ENCODE results near the gene PROCA1. TPM values are rescaled to one million over a fixed set of nuclear protein-coding genes. Genes with fewer than 3 reads are reported as not detected.
"Not testable (repeated sequence)": the region's sequence is repeated elsewhere in the genome, so short reads cannot be mapped to it uniquely, and the experiment has no call there.

PROCA1 gene
- total RNA-seq, 2 donors from 2014 or later, result 4.4 to 12.4 TPM

- H3K27me3 Mint-ChIP-seq, result no peaks in the 10 kb centered on the region
- ATAC-seq (replicated peaks), result peak; percentile 92
- H3K27ac Mint-ChIP-seq, result peak within 1 kb of the TSS; percentile 98
- H3K4me3 Mint-ChIP-seq, result peak within 1 kb of the TSS; percentile 94
- H3K4me1 Mint-ChIP-seq, result peaks cover 46% of the 10 kb centered on the region
- peaks cover 77% of the 10 kb centered on the region for H3K36me3 Mint-ChIP-seq (ENCODE audit: low read depth)
- no peaks in the 10 kb centered on the region for H3K9me3 Mint-ChIP-seq
Observed at GRCh38 chr17:28661635-28662526, 49.8 kb downstream of the PROCA1 start, which contains the start of the genes SDF2 and SUPT6H. SDF2 (minus strand) TSS chr17:28661906; CDS start chr17:28661876, 30 bp downstream. SUPT6H (plus strand) TSS chr17:28662205; CDS start chr17:28673402, 11,197 bp downstream.

DNA sequence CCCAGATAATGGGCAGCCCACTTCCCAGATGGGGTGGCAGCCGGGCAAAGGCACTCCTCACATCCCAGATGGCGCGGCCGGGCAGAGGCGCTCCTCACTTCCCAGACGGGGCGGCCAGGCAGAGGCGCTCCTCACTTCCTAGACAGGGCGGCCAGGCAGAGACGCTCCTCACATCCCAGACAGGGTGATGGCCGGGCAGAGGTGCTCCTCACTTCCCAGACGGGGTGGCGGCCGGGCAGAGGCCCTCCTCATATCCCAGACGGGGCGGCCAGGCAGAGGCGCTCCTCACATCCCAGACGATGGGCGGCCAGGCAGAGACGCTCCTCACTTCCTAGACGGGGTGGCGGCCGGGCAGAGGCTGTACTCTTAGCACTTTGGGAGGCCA, 52.2 kb downstream of the PROCA1 start:
- not testable (repeated sequence) for H3K9me3 Mint-ChIP-seq; H3K27me3 Mint-ChIP-seq; H3K27ac Mint-ChIP-seq; ATAC-seq (replicated peaks)
- peaks cover 70% of the 10 kb centered on the region for H3K36me3 Mint-ChIP-seq (ENCODE audit: low read depth)
- peak overlapping the region; percentile 94 for H3K4me3 Mint-ChIP-seq
- H3K4me1 Mint-ChIP-seq, result peaks cover 36% of the 10 kb centered on the region

DNA sequence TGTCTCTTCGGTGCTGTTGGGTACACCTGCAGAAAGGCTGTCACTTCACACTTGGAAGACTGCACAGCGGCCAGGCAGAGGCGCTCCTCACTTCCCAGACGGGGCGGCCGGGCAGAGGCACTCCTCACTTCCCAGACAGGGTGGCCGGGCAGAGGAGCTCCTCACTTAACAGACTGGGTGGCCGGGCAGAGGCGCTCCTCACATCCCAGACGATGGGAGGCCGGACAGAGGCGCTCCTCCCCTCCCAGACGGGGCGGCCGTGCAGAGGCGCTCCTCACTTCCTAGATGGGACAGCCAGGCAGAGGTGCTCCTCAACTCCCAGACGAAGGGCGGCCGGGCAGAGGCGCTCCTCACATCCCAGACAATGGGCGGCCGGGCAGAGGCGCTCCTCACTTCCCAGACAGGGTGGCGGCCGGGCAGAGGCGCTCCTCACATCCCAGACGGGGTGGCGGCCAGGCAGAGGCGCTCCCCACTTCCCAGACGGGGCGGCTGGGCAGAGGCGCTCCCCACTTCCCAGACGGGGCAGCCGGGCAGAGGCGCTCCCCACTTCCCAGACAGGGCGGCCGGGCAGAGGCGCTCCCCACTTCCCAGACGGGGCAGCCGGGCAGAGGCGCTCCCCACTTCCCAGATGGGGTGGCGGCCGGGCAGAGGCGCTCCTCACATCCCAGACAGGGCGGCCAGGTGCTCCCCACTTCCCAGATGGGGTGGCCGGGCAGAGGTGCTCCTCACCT, 52.8 kb downstream of the PROCA1 start:
- Mint-ChIP-seq H3K4me1 (peaks cover 32% of the 10 kb centered on the region), H3K36me3 (ENCODE audit: low read depth) (peaks cover 70% of the 10 kb centered on the region)
- H3K27ac Mint-ChIP-seq; H3K27me3 Mint-ChIP-seq; ATAC-seq (replicated peaks); H3K4me3 Mint-ChIP-seq; H3K9me3 Mint-ChIP-seq: not testable (repeated sequence)

DNA sequence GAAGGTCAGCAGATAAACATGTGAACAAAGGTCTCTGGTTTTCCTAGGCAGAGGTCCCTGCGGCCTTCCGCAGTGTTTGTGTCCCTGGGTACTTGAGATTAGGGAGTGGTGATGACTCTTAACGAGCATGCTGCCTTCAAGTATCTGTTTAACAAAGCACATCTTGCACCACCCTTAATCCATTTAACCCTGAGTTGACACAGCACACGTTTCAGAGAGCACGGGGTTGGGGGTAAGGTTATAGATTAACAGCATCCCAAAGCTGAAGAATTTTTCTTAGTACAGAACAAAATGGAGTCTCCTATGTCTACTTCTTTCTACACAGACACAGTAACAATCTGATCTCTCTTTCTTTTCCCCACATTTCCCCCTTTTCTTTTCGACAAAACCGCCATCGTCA, 53.3 kb downstream of the PROCA1 start:
- not testable (repeated sequence) for H3K27ac Mint-ChIP-seq, H3K27me3 Mint-ChIP-seq

DNA sequence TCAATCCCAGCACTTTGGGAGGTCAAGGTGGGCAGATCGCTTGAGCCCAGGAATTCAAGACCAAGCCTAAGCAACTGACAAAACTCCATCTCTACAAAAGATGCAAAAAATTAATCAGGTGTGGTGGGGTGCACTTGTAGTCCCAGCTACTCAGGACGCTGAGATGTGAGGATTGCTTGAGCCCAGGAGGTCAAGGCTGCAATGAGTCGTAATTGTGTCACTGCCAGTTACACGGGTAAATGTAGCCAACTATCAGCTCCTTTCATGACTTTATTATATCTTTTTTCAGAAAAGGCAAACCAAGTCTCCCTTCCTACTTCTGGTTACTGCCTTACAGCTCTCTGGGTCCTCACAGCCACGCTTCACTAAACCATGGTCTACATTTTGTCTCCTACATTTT, 53.9 kb downstream of the PROCA1 start:
- ATAC-seq (replicated peaks), result no peak
- Mint-ChIP-seq H3K36me3 (ENCODE audit: low read depth) (peaks cover 70% of the 10 kb centered on the region), H3K27ac (no peak overlapping the region)

More for the DNA sequence above, 53.3 kb downstream of the PROCA1 start:
- H3K4me1 Mint-ChIP-seq, result peaks cover 26% of the 10 kb centered on the region
- not testable (repeated sequence) for ATAC-seq (replicated peaks); H3K4me3 Mint-ChIP-seq; H3K9me3 Mint-ChIP-seq
- H3K36me3 Mint-ChIP-seq (ENCODE audit: low read depth), result peaks cover 70% of the 10 kb centered on the region

GRCh38 chr17:28655160-28655559, 56.5 kb downstream of the PROCA1 start:
- Mint-ChIP-seq H3K36me3 (ENCODE audit: low read depth) (peaks cover 71% of the 10 kb centered on the region), H3K4me3 (no peak overlapping the region), H3K4me1 (peaks cover 18% of the 10 kb centered on the region), H3K27ac (peak overlapping the region; percentile 21), H3K27me3 (no peaks in the 10 kb centered on the region), H3K9me3 (no peaks in the 10 kb centered on the region)
- ATAC-seq (replicated peaks), result peak; percentile 90

More for the DNA sequence above, 53.9 kb downstream of the PROCA1 start:
- no peak overlapping the region for H3K4me3 Mint-ChIP-seq
- no peaks in the 10 kb centered on the region for H3K27me3 Mint-ChIP-seq
- H3K9me3 Mint-ChIP-seq, result no peaks in the 10 kb centered on the region
- H3K4me1 Mint-ChIP-seq, result peaks cover 24% of the 10 kb centered on the region

Other genes starting within 250 kb of the PROCA1 start
- gene SLC13A2, start 238.2 kb downstream of the PROCA1 start, total RNA-seq, result not detected
- gene FOXN1, start 205.5 kb downstream of the PROCA1 start, total RNA-seq, result not detected
- 10 to 100 TPM; 39.1 to 67.7 TPM for gene UNC119, start 159.3 kb downstream of the PROCA1 start, total RNA-seq
- 10 to 100 TPM; 33.2 to 38.9 TPM for gene PIGS, start 140.4 kb downstream of the PROCA1 start, total RNA-seq
- gene ALDOC, start 135.0 kb downstream of the PROCA1 start, total RNA-seq, result 100 to 1,000 TPM in 1 of 2 donors, 10 to 100 TPM in 1; 55.0 to 335 TPM
- gene SPAG5, start 112.9 kb downstream of the PROCA1 start, total RNA-seq, result 100 to 1,000 TPM; 140 to 195 TPM
- 10 to 100 TPM; 25.5 to 36.3 TPM for gene RSKR, start 97.7 kb downstream of the PROCA1 start, total RNA-seq
- 100 to 1,000 TPM; 134 to 226 TPM for gene BLTP2, start 66.7 kb downstream of the PROCA1 start, total RNA-seq
- gene SDF2, start 50.0 kb downstream of the PROCA1 start, total RNA-seq, result 10 to 100 TPM; 48.3 to 48.6 TPM
- 10 to 100 TPM; 80.2 to 89.1 TPM for gene SUPT6H, start 49.7 kb downstream of the PROCA1 start, total RNA-seq
- 10 to 100 TPM in 1 of 2 donors, 1 to 10 TPM in 1; 4.1 to 22.4 TPM for gene RAB34, start 6.0 kb upstream of the PROCA1 start, total RNA-seq
- gene RPL23A, start 8.1 kb upstream of the PROCA1 start, total RNA-seq, result 1,000 to 10,000 TPM; 2,238 to 2,546 TPM
- 10 to 100 TPM in 1 of 2 donors, 1 to 10 TPM in 1; 4.8 to 13.4 TPM for gene TLCD1, start 14.3 kb upstream of the PROCA1 start, total RNA-seq
- 1 to 10 TPM; 4.9 to 9.2 TPM for gene NEK8, start 16.9 kb upstream of the PROCA1 start, total RNA-seq
- gene TRAF4, start 32.1 kb upstream of the PROCA1 start, total RNA-seq, result 100 to 1,000 TPM in 1 of 2 donors, 10 to 100 TPM in 1; 78.4 to 181 TPM
- gene FAM222B, start 130.9 kb upstream of the PROCA1 start, total RNA-seq, result 10 to 100 TPM; 18.7 to 25.1 TPM
- 10 to 100 TPM; 38.2 to 60.2 TPM for gene ERAL1, start 143.1 kb upstream of the PROCA1 start, total RNA-seq
- gene FLOT2, start 185.8 kb upstream of the PROCA1 start, total RNA-seq, result 100 to 1,000 TPM in 1 of 2 donors, 10 to 100 TPM in 1; 85.8 to 113 TPM
- gene DHRS13, start 191.2 kb upstream of the PROCA1 start, total RNA-seq, result 10 to 100 TPM; 24.9 to 82.1 TPM
- gene PHF12, start 239.6 kb upstream of the PROCA1 start, total RNA-seq, result 10 to 100 TPM; 56.9 to 60.2 TPM